ENCODE measurements around the gene SHC2. TPM values are rescaled to one million over a fixed set of nuclear protein-coding genes. Genes with fewer than 3 reads are reported as not detected.
"Not testable (repeated sequence)": the region's sequence is repeated elsewhere in the genome, so short reads cannot be mapped to it uniquely, and the experiment has no call there.

SHC2 gene
- total RNA-seq, 2 donors from 2014 or later = 1.9 to 2.5 TPM

- Mint-ChIP-seq H3K4me1 (ENCODE audit: low read depth) (peaks cover 7% of the 10 kb centered on the region), H3K4me3 (no peak overlapping the region), H3K27ac (no peak overlapping the region), H3K27me3 (ENCODE audit: low read depth) (peaks cover 9% of the 10 kb centered on the region), H3K36me3 (ENCODE audit: insufficient read depth in 2 of 2) (peaks cover 0 to 1% of the 10 kb centered on the region in 2 donors), H3K9me3 (no peaks in the 10 kb centered on the region)
- ATAC-seq (replicated peaks in 1 of 2) (no peak), DNase-seq (no peak)
Measured at GRCh38 chr19:412356-413355, 48.2 kb downstream of the SHC2 start.

- Mint-ChIP-seq H3K27me3 (ENCODE audit: low read depth) (peaks cover 9% of the 10 kb centered on the region), H3K4me3 (no peak overlapping the region), H3K9me3 (no peaks in the 10 kb centered on the region), H3K27ac (no peak overlapping the region), H3K36me3 (ENCODE audit: insufficient read depth in 2 of 2) (peaks cover 0 to 1% of the 10 kb centered on the region in 2 donors), H3K4me1 (ENCODE audit: low read depth) (peaks cover 7% of the 10 kb centered on the region)
- no peak for ATAC-seq (replicated peaks in 1 of 2)
- no peak for DNase-seq
Measured at GRCh38 chr19:411723-412355, 49.0 kb downstream of the SHC2 start.

- not testable (repeated sequence) for H3K4me1 Mint-ChIP-seq (ENCODE audit: low read depth); H3K27me3 Mint-ChIP-seq (ENCODE audit: low read depth); H3K27ac Mint-ChIP-seq; H3K36me3 Mint-ChIP-seq (ENCODE audit: insufficient read depth in 2 of 2); H3K9me3 Mint-ChIP-seq; ATAC-seq (replicated peaks in 1 of 2); H3K4me3 Mint-ChIP-seq; DNase-seq
Measured at GRCh38 chr19:411121-411722, 49.6 kb downstream of the SHC2 start.

GRCh38 chr19:410243-410781, 50.5 kb downstream of the SHC2 start:
- no peaks in the 10 kb centered on the region for H3K9me3 Mint-ChIP-seq
- peaks cover 0 to 1% of the 10 kb centered on the region in 2 donors for H3K36me3 Mint-ChIP-seq (ENCODE audit: insufficient read depth in 2 of 2)
- no peak overlapping the region for H3K4me3 Mint-ChIP-seq
- peaks cover 9% of the 10 kb centered on the region for H3K27me3 Mint-ChIP-seq (ENCODE audit: low read depth)
- DNase-seq = no peak
- ATAC-seq (replicated peaks in 1 of 2) = no peak
- H3K4me1 Mint-ChIP-seq (ENCODE audit: low read depth) = peaks cover 7% of the 10 kb centered on the region
- H3K27ac Mint-ChIP-seq = no peak overlapping the region

- no peak for DNase-seq
- no peaks in the 10 kb centered on the region for H3K9me3 Mint-ChIP-seq
- peaks cover 9% of the 10 kb centered on the region for H3K27me3 Mint-ChIP-seq (ENCODE audit: low read depth)
- H3K27ac Mint-ChIP-seq = no peak overlapping the region
- peak; percentile 33 to 51 for ATAC-seq (replicated peaks in 1 of 2)
- H3K4me1 Mint-ChIP-seq (ENCODE audit: low read depth) = peaks cover 7% of the 10 kb centered on the region
- peaks cover 0 to 1% of the 10 kb centered on the region in 2 donors for H3K36me3 Mint-ChIP-seq (ENCODE audit: insufficient read depth in 2 of 2)
- peak overlapping the region; percentile 80 to 87 for H3K4me3 Mint-ChIP-seq
Measured at GRCh38 chr19:409516-410242, 51.2 kb downstream of the SHC2 start.

- ATAC-seq (replicated peaks in 1 of 2) (peak; percentile 64), DNase-seq (peak; percentile 41 to 59)
- peaks cover 0 to 1% of the 10 kb centered on the region in 2 donors for H3K36me3 Mint-ChIP-seq (ENCODE audit: insufficient read depth in 2 of 2)
- H3K27ac Mint-ChIP-seq = no peak within 1 kb of the TSS
- H3K27me3 Mint-ChIP-seq (ENCODE audit: low read depth) = peaks cover 9% of the 10 kb centered on the region
- peak within 1 kb of the TSS; percentile 80 to 87 for H3K4me3 Mint-ChIP-seq
- no peaks in the 10 kb centered on the region for H3K9me3 Mint-ChIP-seq
- H3K4me1 Mint-ChIP-seq (ENCODE audit: low read depth) = peaks cover 7% of the 10 kb centered on the region
Measured at GRCh38 chr19:408902-409515, 51.8 kb downstream of the SHC2 start, which contains the start of gene C2CD4C. C2CD4C (minus strand) TSS chr19:409147; CDS start chr19:408361, 786 bp downstream.

- DNase-seq (no peak), ATAC-seq (replicated peaks in 1 of 2) (peak in 1 of 2 donors; percentile 12)
- peaks cover 0 to 1% of the 10 kb centered on the region in 2 donors for H3K36me3 Mint-ChIP-seq (ENCODE audit: insufficient read depth in 2 of 2)
- peak overlapping the region in 1 of 2 donors; percentile 45 for H3K4me3 Mint-ChIP-seq
- no peak overlapping the region for H3K27ac Mint-ChIP-seq
- no peaks in the 10 kb centered on the region for H3K9me3 Mint-ChIP-seq
- H3K27me3 Mint-ChIP-seq (ENCODE audit: low read depth) = peaks cover 9% of the 10 kb centered on the region
- H3K4me1 Mint-ChIP-seq (ENCODE audit: low read depth) = peaks cover 7% of the 10 kb centered on the region
Measured at GRCh38 chr19:408441-408901, 52.4 kb downstream of the SHC2 start.

GRCh38 chr19:407511-408440, 53.1 kb downstream of the SHC2 start:
- ATAC-seq (replicated peaks in 1 of 2) (no peak), DNase-seq (no peak)
- H3K9me3 Mint-ChIP-seq = no peaks in the 10 kb centered on the region
- peaks cover 0 to 1% of the 10 kb centered on the region in 2 donors for H3K36me3 Mint-ChIP-seq (ENCODE audit: insufficient read depth in 2 of 2)
- no peak overlapping the region for H3K4me3 Mint-ChIP-seq
- no peak overlapping the region for H3K27ac Mint-ChIP-seq
- H3K4me1 Mint-ChIP-seq (ENCODE audit: low read depth) = peaks cover 7% of the 10 kb centered on the region
- H3K27me3 Mint-ChIP-seq (ENCODE audit: low read depth) = peaks cover 14% of the 10 kb centered on the region

- H3K27ac Mint-ChIP-seq = no peak overlapping the region
- H3K4me1 Mint-ChIP-seq (ENCODE audit: low read depth) = peaks cover 7% of the 10 kb centered on the region
- peaks cover 16% of the 10 kb centered on the region for H3K27me3 Mint-ChIP-seq (ENCODE audit: low read depth)
- H3K36me3 Mint-ChIP-seq (ENCODE audit: insufficient read depth in 2 of 2) = peaks cover 0 to 1% of the 10 kb centered on the region in 2 donors
- H3K4me3 Mint-ChIP-seq = no peak overlapping the region
- no peaks in the 10 kb centered on the region for H3K9me3 Mint-ChIP-seq
- DNase-seq (no peak), ATAC-seq (replicated peaks in 1 of 2) (no peak)
Measured at GRCh38 chr19:406971-407510, 53.8 kb downstream of the SHC2 start.

- H3K36me3 Mint-ChIP-seq (ENCODE audit: insufficient read depth in 2 of 2) = peaks cover 0 to 1% of the 10 kb centered on the region in 2 donors
Measured at GRCh38 chr19:406135-406781, 54.6 kb downstream of the SHC2 start.

More at GRCh38 chr19:406135-406781, 54.6 kb downstream of the SHC2 start:
- Mint-ChIP-seq H3K27me3 (ENCODE audit: low read depth) (peaks cover 16% of the 10 kb centered on the region), H3K4me3 (no peak overlapping the region), H3K9me3 (no peaks in the 10 kb centered on the region), H3K4me1 (ENCODE audit: low read depth) (peaks cover 7% of the 10 kb centered on the region), H3K27ac (no peak overlapping the region)
- ATAC-seq (replicated peaks in 1 of 2) = no peak
- no peak for DNase-seq
